Liver (tissue), 9 donors: ENCODE results near the gene GSTO2. TPM values are rescaled to one million over a fixed set of nuclear protein-coding genes. Genes with fewer than 3 reads are reported as not detected.

Experiments used
- DNase-seq: peaks from one replicate; pipeline ENCODE4 v3.0.0-alpha.2; 2017; ENCODE audit warnings: low spot score
- H3K27ac ChIP-seq, 2 donors: one replicate each; pipeline ENCODE4 v1.7.0; 2013; ENCODE audit warnings: inconsistent platforms in 2 of 2, low read length in 2 of 2, control low read depth in 1 of 2, low read depth in 1 of 2, mild to moderate bottlenecking in 1 of 2
- H3K27me3 ChIP-seq, 4 donors: one replicate each; pipeline versions ENCODE4 v1.6.1 to v1.7.0; 2013; ENCODE audit warnings: low read length in 3 of 4, inconsistent platforms in 1 of 4, mild to moderate bottlenecking in 1 of 4, moderate library complexity in 1 of 4; ENCODE audit not compliant: control insufficient read depth in 4 of 4, insufficient read depth in 4 of 4
- H3K36me3 ChIP-seq, 4 donors: one replicate each; pipeline versions ENCODE4 v1.6.1 to v1.7.0; 2013; ENCODE audit warnings: low read length in 3 of 4, mild to moderate bottlenecking in 3 of 4, low read depth in 1 of 4, moderate library complexity in 1 of 4; ENCODE audit not compliant: control insufficient read depth in 4 of 4, insufficient read depth in 3 of 4
- H3K4me1 ChIP-seq, 4 donors: one replicate each; pipeline versions ENCODE4 v1.6.1 to v1.7.0; 2013; ENCODE audit warnings: low read length in 3 of 4, mild to moderate bottlenecking in 3 of 4, moderate library complexity in 1 of 4; ENCODE audit not compliant: control insufficient read depth in 4 of 4, insufficient read depth in 4 of 4
- H3K4me3 ChIP-seq, 3 donors: one replicate each; pipeline versions ENCODE4 v1.6.1 to v1.7.0; 2013; ENCODE audit warnings: low read length in 3 of 3, control low read depth in 1 of 3, low read depth in 1 of 3, mild to moderate bottlenecking in 1 of 3
- H3K9ac ChIP-seq, 2 donors: one replicate each; pipeline ENCODE4 v1.7.0; 2013; ENCODE audit warnings: low read length in 2 of 2, mild to moderate bottlenecking in 2 of 2, moderate library complexity in 2 of 2, control low read depth in 1 of 2, low read depth in 1 of 2
- H3K9me3 ChIP-seq, 4 donors: one replicate each; pipeline versions ENCODE4 v1.6.1 to v1.7.0; 2013; ENCODE audit warnings: low read length in 3 of 4; ENCODE audit not compliant: control insufficient read depth in 4 of 4
- ATF3 ChIP-seq: IDR thresholded peaks from 2 replicates; pipeline ENCODE4 v1.6.1; 2016; ENCODE audit warnings: antibody characterized with exemption
- CTCF ChIP-seq: fragments of 150-350 bp; IDR thresholded peaks from 2 replicates; pipeline ENCODE4 v1.5.1; 2017; ENCODE audit warnings: improper control_type of control experiment, low read depth, low read length; ENCODE audit not compliant: missing input control
- EGR1 ChIP-seq, 2 donors: IDR thresholded peaks; 2 replicates each; pipeline ENCODE4 v1.6.1; 2016 to 2018; ENCODE audit warnings: antibody characterized with exemption in 2 of 2, low read depth in 2 of 2
- FOXA1 ChIP-seq: IDR thresholded peaks from 2 replicates; pipeline ENCODE4 v1.6.1; 2016; ENCODE audit warnings: antibody characterized with exemption
- FOXA2 ChIP-seq: IDR thresholded peaks from 2 replicates; pipeline ENCODE4 v1.6.1; 2016; ENCODE audit warnings: antibody characterized with exemption
- GABPA ChIP-seq, 2 donors: IDR thresholded peaks in 1 of 2; conservative IDR thresholded peaks in 1 of 2; 2 replicates each; pipeline ENCODE4 v1.6.1; 2016; ENCODE audit warnings: antibody characterized with exemption in 2 of 2, mild to moderate bottlenecking in 1 of 2, moderate library complexity in 1 of 2
- HNF4A ChIP-seq, 2 donors: conservative IDR thresholded peaks; 2 replicates each; pipeline ENCODE4 v1.6.1; 2016; ENCODE audit warnings: antibody characterized with exemption in 2 of 2, mild to moderate bottlenecking in 2 of 2
- HNF4G ChIP-seq: IDR thresholded peaks from 2 replicates; pipeline ENCODE4 v1.6.1; 2016; ENCODE audit warnings: antibody characterized with exemption
- JUND ChIP-seq, 2 donors: IDR thresholded peaks; 2 replicates each; pipeline ENCODE4 v1.6.1; 2016; ENCODE audit warnings: antibody characterized with exemption in 2 of 2
- MAX ChIP-seq: IDR thresholded peaks from 2 replicates; pipeline ENCODE4 v1.6.1; 2016; ENCODE audit warnings: antibody characterized with exemption
- NR2F2 ChIP-seq: IDR thresholded peaks from 2 replicates; pipeline ENCODE4 v1.6.1; 2016; ENCODE audit warnings: antibody characterized with exemption
- RAD21 ChIP-seq, 2 donors: IDR thresholded peaks; 2 replicates each; pipeline ENCODE4 v1.6.1; 2016; ENCODE audit warnings: antibody characterized with exemption in 2 of 2, mild to moderate bottlenecking in 2 of 2
- REST ChIP-seq: IDR thresholded peaks from 2 replicates; pipeline ENCODE4 v1.6.1; 2016; ENCODE audit warnings: antibody characterized with exemption, mild to moderate bottlenecking
- RXRA ChIP-seq, 2 donors: IDR thresholded peaks; 2 replicates each; pipeline ENCODE4 v1.6.1; 2017 to 2018; ENCODE audit warnings: antibody characterized with exemption in 2 of 2, mild to moderate bottlenecking in 1 of 2
- SP1 ChIP-seq: IDR thresholded peaks from 2 replicates; pipeline ENCODE4 v1.6.1; 2018; ENCODE audit warnings: antibody characterized with exemption, mild to moderate bottlenecking
- TAF1 ChIP-seq: conservative IDR thresholded peaks from 2 replicates; pipeline ENCODE4 v1.6.1; 2016; ENCODE audit warnings: antibody characterized with exemption, mild to moderate bottlenecking
- YY1 ChIP-seq: IDR thresholded peaks from 2 replicates; pipeline ENCODE4 v1.6.1; 2016; ENCODE audit warnings: antibody characterized with exemption, mild to moderate bottlenecking
- ZBTB33 ChIP-seq: IDR thresholded peaks from 2 replicates; pipeline ENCODE4 v1.6.1; 2016; ENCODE audit warnings: antibody characterized with exemption
- WGBS: extraction: QIAGEN DNeasy Blood & Tissue Kit; methylation state at CpG from one replicate; pipeline ENCODE4 v1.1.7; 2013; 5-methylcytosine and 5-hydroxymethylcytosine counted together
- polyA plus RNA-seq, 2 donors: library from polyadenylated mRNA; stranded (reverse) in 1 of 2; unstranded in 1 of 2; fragments of 200-250 nt in 1 of 2; fragments of >200 nt in 1 of 2; fragmentation: Nextera tagmentation in 1 of 2; extraction: Ambion mirVana in 1 of 2; gene quantifications; one replicate each; pipeline versions ENCODE4 v1.2.1 to v1.2.3, GENCODE V29; 2013 to 2015
- total RNA-seq, 2 donors: library from RNA; depleted of rRNA; stranded (reverse); fragments of >200 nt; gene quantifications; one replicate each; pipeline ENCODE4 v1.2.3, GENCODE V29; 2014
- donor health status: healthy.
- donor health status: healthy.
- donor health status: healthy.
- donor health status: healthy.
- donor health status: healthy.

The GSTO2 gene
- total and polyA plus RNA-seq, 4 donors: 1.0 to 4.6 (median 1.7) TPM

GRCh38 chr10:104318810-104319741, 50.1 kb downstream of the GSTO2 start (continued):
- TF ChIP-seq HNF4G: no peak

GRCh38 chr10:104321226-104321625, 52.2 kb downstream of the GSTO2 start:
- H3K4me1 ChIP-seq: peaks cover 2 to 18% (median 6%) of the 10 kb centered on the region in 4 donors
- no peak for DNase-seq
- no peaks in the 10 kb centered on the region for H3K9me3 ChIP-seq
- H3K9ac ChIP-seq: no peak overlapping the region
- 76% methylated on average over 6 of the region's 6 CpGs for WGBS
- no peaks in the 10 kb centered on the region for H3K27me3 ChIP-seq
- no peak overlapping the region for H3K27ac ChIP-seq
- TF ChIP-seq TAF1 (no peak), JUND (IDR thresholded peaks at IDR 0.05) (no peak), FOXA1 (no peak), CTCF (no peak), HNF4A (conservative IDR thresholded peaks at IDR 0.05) (no peak), YY1 (no peak), GABPA (IDR thresholded peaks at IDR 0.05 in 1 of 2, conservative IDR thresholded peaks at IDR 0.05 in 1 of 2) (no peak), FOXA2 (no peak), HNF4G (no peak), NR2F2 (no peak), SP1 (no peak), ATF3 (no peak), RXRA (IDR thresholded peaks at IDR 0.05) (no peak), RAD21 (IDR thresholded peaks at IDR 0.05) (no peak), EGR1 (IDR thresholded peaks at IDR 0.05; ENCODE audit: low read depth in 2 of 2) (no peak), MAX (no peak), ZBTB33 (no peak), REST (no peak)
- H3K36me3 ChIP-seq: no peaks in the 10 kb centered on the region
- H3K4me3 ChIP-seq: no peak overlapping the region
